ENCODE data around the gene EMP1. TPM values are rescaled to one million over a fixed set of nuclear protein-coding genes. Genes with fewer than 3 reads are reported as not detected.

EMP1 gene
- total RNA-seq, 4 donors from 2014 or later: 48.9 to 345 (median 163) TPM

- Histone ChIP-seq H3K36me3 (no peaks in the 10 kb centered on the region), H3K9me3 (no peaks in the 10 kb centered on the region), H3K27ac (peak overlapping the region; percentile 16 to 89), H3K4me1 (peaks cover 0 to 9% of the 10 kb centered on the region in 2 donors), H3K4me3 (no peak overlapping the region), H3K27me3 (no peaks in the 10 kb centered on the region)
- intact Hi-C loops (cut with DNase I; ENCODE audit: low total_unique reads): no loop called here
- no peak for TF ChIP-seq POLR2A (IDR thresholded peaks at IDR 0.05)
- no peak for TF ChIP-seq CTCF (IDR thresholded peaks at IDR 0.05)
- peak; percentile 85 to 86 for DNase-seq
Observed at GRCh38 chr12:13178568-13179210, 17.8 kb upstream of the EMP1 start.

GRCh38 chr12:13179211-13180074 lies 17.1 kb upstream of the EMP1 start:
- Histone ChIP-seq H3K27ac (peak overlapping the region; percentile 83 to 89), H3K4me1 (peaks cover 0 to 9% of the 10 kb centered on the region in 2 donors), H3K27me3 (no peaks in the 10 kb centered on the region), H3K4me3 (no peak overlapping the region), H3K9me3 (no peaks in the 10 kb centered on the region), H3K36me3 (no peaks in the 10 kb centered on the region)
- DNase-seq: peak; percentile 67 to 86
- TF ChIP-seq POLR2A (IDR thresholded peaks at IDR 0.05): no peak
- intact Hi-C loops (cut with DNase I; ENCODE audit: low total_unique reads): no loop called here

- no peak for DNase-seq
- intact Hi-C loops (cut with DNase I; ENCODE audit: low total_unique reads): no loop called here
Observed at GRCh38 chr12:13181375-13182070, 15.0 kb upstream of the EMP1 start.

GRCh38 chr12:13182881-13183280 lies 13.6 kb upstream of the EMP1 start:
- H3K4me3 ChIP-seq: no peak overlapping the region
- TF ChIP-seq POLR2A (IDR thresholded peaks at IDR 0.05): no peak
- no peak for TF ChIP-seq CTCF (IDR thresholded peaks at IDR 0.05)
- intact Hi-C loops (cut with DNase I; ENCODE audit: low total_unique reads): no loop called here

More at GRCh38 chr12:13181375-13182070, 15.0 kb upstream of the EMP1 start:
- peaks cover 0 to 9% of the 10 kb centered on the region in 2 donors for H3K4me1 ChIP-seq
- H3K4me3 ChIP-seq: no peak overlapping the region
- no peaks in the 10 kb centered on the region for H3K27me3 ChIP-seq
- no peaks in the 10 kb centered on the region for H3K9me3 ChIP-seq
- TF ChIP-seq CTCF (IDR thresholded peaks at IDR 0.05) (no peak), POLR2A (IDR thresholded peaks at IDR 0.05) (no peak)
- no peaks in the 10 kb centered on the region for H3K36me3 ChIP-seq
- H3K27ac ChIP-seq: no peak overlapping the region

GRCh38 chr12:13183620-13184019 lies 12.9 kb upstream of the EMP1 start:
- intact Hi-C loops (cut with DNase I; ENCODE audit: low total_unique reads): no loop called here

More at GRCh38 chr12:13182881-13183280, 13.6 kb upstream of the EMP1 start:
- Histone ChIP-seq H3K4me1 (peaks cover 0 to 7% of the 10 kb centered on the region in 2 donors), H3K36me3 (no peaks in the 10 kb centered on the region), H3K27me3 (no peaks in the 10 kb centered on the region), H3K27ac (no peak overlapping the region), H3K9me3 (no peaks in the 10 kb centered on the region)
- DNase-seq: no peak

More at GRCh38 chr12:13183620-13184019, 12.9 kb upstream of the EMP1 start:
- TF ChIP-seq POLR2A (IDR thresholded peaks at IDR 0.05) (no peak), CTCF (IDR thresholded peaks at IDR 0.05) (no peak)
- no peaks in the 10 kb centered on the region for H3K4me1 ChIP-seq
- H3K27ac ChIP-seq: no peak overlapping the region
- no peaks in the 10 kb centered on the region for H3K27me3 ChIP-seq
- no peaks in the 10 kb centered on the region for H3K36me3 ChIP-seq
- DNase-seq: no peak
- H3K9me3 ChIP-seq: no peaks in the 10 kb centered on the region
- no peak overlapping the region for H3K4me3 ChIP-seq
